ENCODE results near the gene KIF6.

KIF6 gene

GRCh38 chr6:39602601-39603519 lies 122.3 kb downstream of the KIF6 start:
- no peak for TF ChIP-seq CTCF (conservative IDR thresholded peaks at IDR 0.05; ENCODE audit: low read depth, low read length)
- no peak overlapping the region for H3K4me3 ChIP-seq (ENCODE audit: low read length)
- no peak for DNase-seq (ENCODE audit: low read depth)

- no peak overlapping the region for H3K4me3 ChIP-seq (ENCODE audit: low read length)
- TF ChIP-seq CTCF (conservative IDR thresholded peaks at IDR 0.05; ENCODE audit: low read depth, low read length) = no peak
- no peak for DNase-seq (ENCODE audit: low read depth)
These were observed 125.2 kb downstream of the KIF6 start for GRCh38 chr6:39599973-39600372.

GRCh38 chr6:39599341-39599740 lies 125.9 kb downstream of the KIF6 start:
- no peak for DNase-seq (ENCODE audit: low read depth)
- H3K4me3 ChIP-seq (ENCODE audit: low read length) = no peak overlapping the region
- no peak for TF ChIP-seq CTCF (conservative IDR thresholded peaks at IDR 0.05; ENCODE audit: low read depth, low read length)

- no peak for TF ChIP-seq CTCF (conservative IDR thresholded peaks at IDR 0.05; ENCODE audit: low read depth, low read length)
- DNase-seq (ENCODE audit: low read depth) = peak; percentile 35
- H3K4me3 ChIP-seq (ENCODE audit: low read length) = no peak overlapping the region
These were observed 130.9 kb downstream of the KIF6 start for GRCh38 chr6:39594285-39594684.

- no peak for TF ChIP-seq CTCF (conservative IDR thresholded peaks at IDR 0.05; ENCODE audit: low read depth, low read length)
- DNase-seq (ENCODE audit: low read depth) = peak; percentile 13
- H3K4me3 ChIP-seq (ENCODE audit: low read length) = no peak overlapping the region
These were observed 131.6 kb downstream of the KIF6 start for GRCh38 chr6:39593646-39594045.

GRCh38 chr6:39590871-39591393 lies 134.3 kb downstream of the KIF6 start:
- DNase-seq (ENCODE audit: low read depth) = no peak
- no peak overlapping the region for H3K4me3 ChIP-seq (ENCODE audit: low read length)
- no peak for TF ChIP-seq CTCF (conservative IDR thresholded peaks at IDR 0.05; ENCODE audit: low read depth, low read length)

GRCh38 chr6:39587080-39587479 lies 138.1 kb downstream of the KIF6 start:
- no peak for DNase-seq (ENCODE audit: low read depth)
- TF ChIP-seq CTCF (conservative IDR thresholded peaks at IDR 0.05; ENCODE audit: low read depth, low read length) = no peak
- no peak overlapping the region for H3K4me3 ChIP-seq (ENCODE audit: low read length)
